CD4-positive, alpha-beta T cell treated with Interleukin-15 for 4 hours (primary cell): ENCODE results near the gene LPP.
A peak's percentile ranks its signal among the peaks of the same experiment; 100 is the strongest.

ENCODE experiments used
- DNase-seq: peaks from one replicate; pipeline ENCODE4 v3.0.0-alpha.2; 2020; ENCODE audit warnings: low spot score

Gene LPP

GRCh38 chr3:188362405-188362831, 208.5 kb downstream of the LPP start:
- DNase-seq = peak; percentile 39

DNA sequence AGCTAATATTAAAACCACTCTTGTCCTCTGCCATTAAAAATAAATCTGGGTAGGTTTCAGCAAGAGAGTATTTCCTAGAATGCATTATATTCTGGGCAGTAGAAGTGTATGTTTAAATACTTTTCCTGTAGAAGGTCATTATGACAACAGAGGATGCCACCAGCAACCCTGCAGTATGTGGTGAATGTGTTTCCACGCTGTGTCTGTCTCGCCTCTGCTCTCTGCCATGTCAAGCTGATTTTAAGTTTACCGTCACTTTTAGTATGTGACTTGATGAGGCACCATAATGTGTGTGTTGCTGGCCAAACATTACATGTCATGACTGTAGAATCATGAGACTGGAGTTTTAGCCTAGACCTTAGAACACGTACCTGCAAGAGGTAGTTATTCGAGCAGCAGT, 211.2 kb downstream of the LPP start:
- DNase-seq = no peak

DNA sequence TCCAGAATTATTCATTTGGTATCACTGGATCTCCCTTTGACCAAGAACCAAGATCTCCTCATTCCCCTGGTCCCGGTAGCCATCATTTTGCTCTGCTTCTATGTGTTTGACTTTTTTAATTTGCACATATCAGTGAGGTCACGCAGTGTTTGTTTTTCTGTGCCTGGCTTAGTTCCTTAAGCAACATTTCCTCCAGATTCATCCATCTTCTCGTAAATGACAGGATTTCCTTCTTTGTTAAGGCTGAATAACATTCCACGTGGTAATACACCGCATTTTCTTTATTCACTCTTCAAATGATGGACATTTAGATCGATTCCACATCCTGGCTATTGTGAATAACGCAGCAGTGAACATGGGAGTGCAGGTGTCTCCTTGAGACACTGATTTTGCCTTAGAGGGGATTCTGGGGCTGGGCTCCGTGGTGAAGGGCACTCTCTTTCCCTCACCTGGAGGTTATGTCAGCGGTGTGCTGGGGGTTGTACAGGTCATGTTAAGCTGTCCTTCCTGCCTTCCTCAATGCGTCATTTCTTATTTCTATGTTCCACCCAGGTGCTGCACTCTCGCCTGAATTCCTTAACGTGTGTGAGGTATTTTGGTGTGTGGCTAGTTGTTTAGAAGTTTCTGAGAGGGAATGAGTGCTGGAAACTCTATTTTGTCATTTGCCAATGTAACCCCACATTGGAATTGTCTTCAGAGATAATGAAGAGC, 212.2 kb downstream of the LPP start:
- DNase-seq = no peak

- DNase-seq = no peak
Observed at GRCh38 chr3:188367678-188368077, 213.7 kb downstream of the LPP start.

DNA sequence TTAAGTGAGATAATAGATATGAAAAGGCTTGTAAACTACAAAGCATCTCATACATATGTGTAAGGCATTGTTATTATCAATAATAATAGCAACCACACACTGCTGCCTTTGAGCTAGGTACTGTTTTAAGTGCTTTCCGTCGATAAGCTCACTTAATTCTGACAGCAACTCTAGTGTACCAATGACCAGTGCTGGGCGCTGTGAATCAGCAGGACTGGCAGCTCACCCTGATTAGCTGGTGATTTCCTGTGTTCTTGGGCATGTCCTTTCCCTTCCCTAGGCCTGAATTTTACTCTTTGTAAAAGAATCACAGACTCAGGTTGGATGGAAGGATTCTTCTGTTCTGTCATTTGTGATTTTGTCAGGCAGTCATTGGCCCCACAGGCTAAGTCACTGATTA, 215.6 kb downstream of the LPP start:
- no peak for DNase-seq

DNA sequence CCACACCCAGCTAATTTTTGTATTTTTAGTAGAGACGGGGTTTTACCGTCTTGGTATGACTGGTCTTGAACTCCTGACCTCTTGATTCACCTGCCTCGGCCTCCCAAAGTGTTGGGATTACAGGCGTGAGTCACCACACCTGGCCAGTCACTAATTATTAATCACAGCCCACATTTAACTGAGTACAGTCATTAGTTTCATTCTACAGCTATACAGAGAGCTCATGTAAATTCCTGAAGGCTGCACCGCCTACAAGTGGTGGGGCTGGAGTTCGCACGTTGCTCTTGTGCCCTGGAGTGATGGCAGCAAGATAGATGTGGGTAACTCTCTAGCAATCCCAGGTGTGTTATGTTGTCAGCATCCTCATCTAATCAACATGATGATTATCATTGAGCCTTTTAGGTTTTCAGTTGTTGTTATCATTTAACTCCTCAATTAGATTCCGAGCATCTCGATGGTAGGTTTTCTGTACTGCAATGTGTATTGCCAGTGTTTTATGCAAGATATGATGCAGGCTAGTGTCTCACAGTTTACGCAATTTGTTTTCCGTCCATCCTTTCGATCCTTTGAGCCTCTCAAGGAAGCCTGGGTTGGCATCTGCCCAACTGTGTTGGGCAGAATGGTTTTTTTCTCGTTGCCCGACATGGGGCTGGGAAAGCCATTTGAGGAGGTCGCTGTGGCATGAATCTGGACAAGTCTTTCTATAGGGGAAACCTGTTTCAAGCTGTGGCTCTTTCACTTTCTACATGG, 216.3 kb downstream of the LPP start:
- DNase-seq = no peak

DNA sequence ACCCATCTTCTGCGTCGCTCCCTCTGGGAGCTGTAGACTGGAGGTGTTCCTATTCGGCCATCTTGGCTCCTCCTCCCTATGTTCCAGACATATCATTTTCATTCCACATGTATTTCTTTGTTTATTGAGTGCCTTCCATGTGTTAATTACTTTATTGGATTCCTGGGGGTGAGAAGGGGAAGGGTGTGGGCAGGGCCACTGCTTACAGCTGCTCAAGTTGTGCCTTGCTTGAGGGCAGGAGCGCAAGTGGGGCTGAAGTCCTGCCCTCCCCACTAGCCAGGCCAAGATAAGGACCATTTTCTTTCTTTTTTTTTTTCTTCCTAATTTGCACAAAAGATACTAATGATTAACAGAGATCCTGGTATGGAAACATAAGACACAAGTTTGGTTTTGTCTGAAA, 224.8 kb downstream of the LPP start:
- DNase-seq = no peak

- DNase-seq = no peak
Observed at GRCh38 chr3:188380252-188380651, 226.3 kb downstream of the LPP start.

DNA sequence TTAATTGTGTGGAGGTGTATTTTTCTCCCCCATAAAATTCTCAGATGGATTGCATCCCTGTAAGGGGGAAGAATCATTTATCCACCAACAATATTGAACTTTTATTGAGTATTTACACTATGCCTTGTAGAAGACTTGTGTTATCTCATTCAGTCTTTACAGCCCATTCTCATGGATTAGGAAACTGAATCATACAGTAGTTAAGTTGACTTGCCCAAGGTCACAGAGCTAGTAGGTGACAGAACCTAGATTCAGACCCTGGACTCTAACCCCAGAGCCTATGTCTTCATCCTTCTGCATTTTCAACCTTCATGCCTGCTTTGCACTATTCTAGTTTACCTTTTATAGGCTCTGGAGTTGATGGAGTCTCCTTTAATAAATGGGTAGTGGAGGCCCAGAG, 226.8 kb downstream of the LPP start:
- no peak for DNase-seq

GRCh38 chr3:188383748-188384147, 229.8 kb downstream of the LPP start:
- no peak for DNase-seq

- DNase-seq = no peak
Observed at GRCh38 chr3:188385295-188385694, 231.3 kb downstream of the LPP start.

- DNase-seq = peak; percentile 28
Observed at GRCh38 chr3:188389711-188390342, 235.9 kb downstream of the LPP start.

GRCh38 chr3:188390343-188390718, 236.4 kb downstream of the LPP start:
- no peak for DNase-seq

- no peak for DNase-seq
Observed at GRCh38 chr3:188390775-188391443, 237.0 kb downstream of the LPP start.

GRCh38 chr3:188391592-188391991, 237.6 kb downstream of the LPP start:
- DNase-seq = no peak

DNA sequence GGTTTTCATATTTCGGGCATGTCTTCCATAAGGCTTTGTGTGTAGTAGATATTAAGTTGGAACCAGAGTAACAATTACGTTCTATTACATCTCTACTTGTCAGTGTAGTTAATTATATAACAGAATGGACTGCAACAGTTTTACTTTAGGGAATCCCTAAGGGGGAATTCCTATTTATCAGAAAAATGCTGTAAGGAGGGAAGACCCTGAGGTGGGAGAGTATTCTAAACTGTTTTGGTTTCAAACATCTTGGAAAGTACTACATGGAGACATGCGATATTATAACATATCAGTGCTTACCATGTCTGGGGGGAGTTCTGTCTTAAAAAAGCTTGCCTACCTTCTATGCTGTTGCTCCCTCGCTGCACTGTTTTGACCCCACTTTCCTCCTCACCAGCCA, 238.1 kb downstream of the LPP start:
- DNase-seq = no peak

- DNase-seq = no peak
Observed at GRCh38 chr3:188394623-188395022, 240.7 kb downstream of the LPP start.

- DNase-seq = no peak
Observed at GRCh38 chr3:188396251-188396650, 242.3 kb downstream of the LPP start.

DNA sequence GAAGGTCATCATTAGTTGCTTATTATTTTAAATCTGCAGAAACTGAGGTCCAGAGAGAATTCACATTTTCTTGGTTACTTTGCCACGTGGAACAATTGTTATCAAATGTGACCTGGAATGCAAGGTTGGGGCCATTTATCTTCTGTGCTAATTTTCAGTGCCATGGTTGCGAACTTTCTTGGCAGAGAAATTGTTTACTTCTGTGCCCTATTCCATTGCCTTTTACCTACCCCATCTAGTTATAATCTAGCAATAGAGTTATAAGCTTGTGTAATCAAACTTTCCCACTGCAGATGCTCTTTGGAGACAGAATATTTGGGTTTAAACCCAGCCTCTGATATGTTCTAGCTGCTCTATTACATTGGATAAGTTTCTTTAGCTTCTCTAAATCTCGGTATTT, 242.9 kb downstream of the LPP start:
- DNase-seq = no peak

DNA sequence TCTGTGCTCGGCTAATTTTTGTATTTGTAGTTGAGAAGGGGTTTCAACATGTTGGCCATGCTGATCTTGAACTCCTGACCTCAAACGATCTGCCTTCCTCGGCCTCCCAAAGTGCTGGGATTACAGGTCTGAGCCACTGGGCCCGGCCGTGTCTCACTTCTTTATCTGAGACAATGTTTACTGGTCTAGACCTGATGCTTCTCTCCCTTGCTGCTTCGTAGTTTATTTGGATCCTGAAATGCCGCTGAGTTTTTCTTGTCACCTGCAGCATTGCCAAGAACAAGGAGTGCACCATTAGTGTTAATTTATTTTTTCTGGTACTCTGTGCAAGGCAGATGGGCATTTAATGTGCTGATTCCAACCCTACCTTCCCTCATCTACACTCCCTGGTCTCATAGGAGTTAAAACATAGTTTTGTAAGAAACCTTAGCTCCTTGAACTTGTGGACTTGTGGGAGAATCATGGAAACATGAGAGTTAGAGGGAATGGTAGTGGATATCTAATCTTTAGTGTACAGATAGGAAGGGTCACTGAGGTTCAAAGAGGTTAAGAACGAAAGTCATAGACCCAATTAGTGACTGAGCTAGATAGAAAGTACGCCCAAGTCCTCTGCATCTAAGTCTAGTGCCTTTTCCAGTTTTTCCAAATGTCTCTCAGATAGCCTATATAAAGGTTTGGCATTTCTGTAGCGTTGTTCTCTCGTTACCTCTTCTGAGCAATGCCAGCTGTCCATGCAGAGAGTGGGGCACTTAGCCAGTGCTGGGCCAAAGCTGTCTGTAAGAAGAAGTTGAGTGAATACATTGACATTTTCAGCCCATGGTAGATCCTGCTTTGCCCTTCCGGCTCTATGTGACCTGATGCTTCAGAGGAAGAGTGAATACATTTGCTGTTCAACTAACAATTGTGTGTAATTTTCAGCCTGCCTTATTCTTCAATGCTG, 244.1 kb downstream of the LPP start:
- DNase-seq = no peak

DNA sequence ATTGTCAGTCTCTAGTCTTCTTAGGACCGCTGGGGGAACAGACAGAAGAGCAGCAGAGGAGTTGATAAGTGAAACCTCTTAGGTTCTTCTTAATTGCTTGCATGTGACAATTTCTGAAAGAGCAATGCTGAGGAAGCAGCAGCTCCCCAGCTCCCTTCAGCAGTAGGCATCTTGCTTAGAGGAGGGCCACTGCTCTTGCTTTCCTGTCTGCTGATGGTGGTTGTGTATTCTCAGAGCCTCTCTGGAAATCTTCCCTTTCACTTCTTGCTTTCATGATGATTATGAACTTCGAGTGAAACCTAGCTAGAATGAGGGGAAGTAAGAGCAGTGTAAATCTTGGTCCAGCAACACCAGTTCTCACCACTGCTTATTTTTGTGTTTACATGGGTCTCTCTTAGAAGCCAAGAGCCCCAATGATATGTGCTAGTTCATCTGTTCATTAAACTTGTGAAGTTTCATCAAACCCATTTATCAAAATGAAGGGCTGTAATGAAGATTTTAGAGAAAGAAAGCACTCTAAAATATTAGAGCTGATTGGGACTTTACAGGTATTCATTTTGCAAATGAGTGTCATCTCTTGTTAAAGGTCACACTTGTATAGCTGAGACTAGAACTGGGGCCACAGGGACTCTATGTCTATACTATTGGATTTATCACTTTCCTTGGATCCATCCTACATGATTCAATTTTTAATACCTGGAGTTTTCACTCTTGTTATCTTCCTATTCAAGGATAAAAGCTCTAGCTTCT, 246.7 kb downstream of the LPP start:
- DNase-seq = no peak
